GM19240 (cell line): ENCODE data around the gene ERO1B.
"Not testable (repeated sequence)": the region's sequence is repeated elsewhere in the genome, so short reads cannot be mapped to it uniquely, and the experiment has no call there.

Source experiments
- DNase-seq: peaks from one replicate; pipeline ENCODE4 v3.0.0; 2011; ENCODE audit warnings: low spot score; ENCODE audit not compliant: insufficient read length

Gene ERO1B

GRCh38 chr1:236281654-236282424, at the start of gene ERO1B:
Gene ERO1B (minus strand): TSS chr1:236281958. CDS start chr1:236281783, 175 bp downstream.
- DNase-seq: peak; percentile 58

GRCh38 chr1:236331412-236331811, 49.7 kb upstream of the ERO1B start:
- DNase-seq: not testable (repeated sequence)

DNA sequence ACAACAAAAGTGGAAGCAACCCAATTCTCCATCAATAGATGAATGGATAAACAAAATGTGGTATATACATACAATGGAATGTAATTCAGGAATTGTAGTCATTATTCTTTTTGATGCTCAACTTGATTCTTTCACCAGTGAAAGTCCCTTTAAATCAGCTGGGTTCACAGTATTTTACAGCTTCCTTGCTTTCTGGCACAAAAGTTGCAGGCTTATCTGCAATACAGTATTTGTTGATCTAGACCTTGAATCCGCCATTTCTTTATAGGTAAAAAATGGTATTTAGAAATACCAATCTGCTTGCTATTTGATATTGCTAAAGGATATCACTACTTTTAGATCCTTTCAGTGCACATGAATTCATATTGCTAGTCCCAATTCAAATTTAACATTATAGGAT, 44.7 kb upstream of the ERO1B start:
- DNase-seq: no peak

DNA sequence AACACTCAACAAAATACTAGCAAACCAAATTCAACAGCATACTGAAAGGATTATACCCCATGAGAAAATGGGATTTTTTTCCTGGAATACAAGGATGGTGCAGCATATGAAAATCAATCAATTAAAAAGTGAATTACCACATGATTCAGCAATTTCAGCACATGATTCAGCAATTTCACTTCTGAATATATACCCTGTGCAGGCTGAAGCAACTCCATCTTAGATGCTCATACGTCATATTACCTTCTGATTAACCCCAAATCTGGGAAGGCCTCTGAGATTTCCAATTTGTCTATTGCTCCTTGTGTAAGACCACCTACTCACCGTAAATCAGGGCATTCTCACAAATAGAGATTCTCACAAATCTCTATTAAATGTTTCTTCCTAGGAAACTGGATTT, 43.8 kb upstream of the ERO1B start:
- no peak for DNase-seq

GRCh38 chr1:236323819-236324411, 42.2 kb upstream of the ERO1B start:
- no peak for DNase-seq

DNA sequence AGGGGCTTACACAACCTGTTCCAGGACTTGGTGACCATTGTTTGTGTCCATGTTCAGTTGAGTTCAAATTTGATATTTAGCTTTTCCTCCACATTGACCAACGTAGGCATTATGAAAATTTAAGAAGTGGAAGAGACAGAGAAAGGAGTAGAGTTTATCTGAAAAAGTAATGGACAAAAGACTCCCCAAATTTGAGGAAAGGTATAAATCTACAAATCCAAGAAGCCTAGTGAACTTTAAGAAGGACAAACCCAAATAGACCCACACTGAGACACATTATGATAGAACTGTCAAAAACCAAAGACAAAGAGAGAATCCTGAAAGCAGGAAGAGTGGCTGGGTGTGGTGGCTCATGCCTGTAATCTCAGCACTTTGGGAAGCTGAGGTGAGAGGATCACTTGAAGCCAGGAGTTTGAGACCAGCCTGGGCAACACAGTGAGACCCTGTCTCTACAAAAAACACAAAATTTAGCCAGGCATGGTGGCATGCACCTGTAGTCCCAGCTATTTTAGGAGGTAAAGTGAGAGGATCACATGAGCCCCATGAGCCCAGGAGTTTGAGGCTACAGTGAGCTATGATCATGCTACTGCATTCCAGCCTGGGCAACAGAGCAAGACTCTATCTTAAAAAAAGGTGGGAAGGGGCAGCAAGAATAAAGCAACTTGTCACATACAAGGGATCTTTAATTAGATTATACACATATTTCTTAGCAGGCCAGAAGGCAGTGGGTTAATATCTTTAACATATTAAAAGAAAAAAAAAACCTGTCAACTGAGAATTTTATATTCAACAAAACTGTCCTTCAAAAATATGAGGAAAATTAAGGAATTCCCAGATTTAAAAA, 41.0 kb upstream of the ERO1B start:
- no peak for DNase-seq

DNA sequence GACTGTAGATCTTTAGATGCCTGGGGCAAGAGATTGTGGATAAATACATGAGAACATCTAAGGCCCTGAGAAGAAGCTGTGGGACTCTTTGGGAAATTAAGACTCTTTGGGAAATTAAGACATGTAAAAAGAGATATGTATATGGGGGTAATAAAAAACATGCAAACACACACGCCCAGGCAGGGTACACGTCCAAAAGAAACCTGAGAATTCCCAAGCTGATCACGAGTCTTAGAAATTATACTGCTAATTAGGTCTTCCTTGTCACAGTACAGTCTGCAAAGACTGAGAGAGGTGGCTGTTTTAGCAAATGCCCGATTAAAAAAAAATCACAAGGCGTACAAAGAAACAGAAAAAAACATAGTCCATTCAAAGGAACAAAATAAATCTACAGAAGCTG, 39.3 kb upstream of the ERO1B start:
- DNase-seq: no peak

- DNase-seq: no peak
Observed at GRCh38 chr1:236320671-236321070, 38.9 kb upstream of the ERO1B start.

DNA sequence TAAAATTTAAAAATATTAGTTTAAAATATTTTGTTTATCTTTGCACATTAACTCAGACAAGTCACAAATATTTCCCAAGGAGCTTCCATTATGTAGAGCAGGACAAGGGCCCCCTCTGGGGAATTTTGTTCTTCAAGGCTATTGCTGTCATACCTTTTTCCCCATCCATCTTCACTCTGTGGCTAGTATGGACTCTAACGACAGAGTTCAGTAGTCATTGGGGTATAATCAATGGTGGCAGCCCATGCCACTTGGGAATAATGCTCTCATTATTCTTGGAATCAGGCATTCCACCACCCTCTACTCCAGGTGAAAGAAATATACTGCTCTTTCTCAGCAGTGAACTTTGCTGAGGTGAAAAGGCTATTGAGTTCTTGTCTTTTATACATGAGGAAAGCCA, 38.5 kb upstream of the ERO1B start:
- DNase-seq: no peak

DNA sequence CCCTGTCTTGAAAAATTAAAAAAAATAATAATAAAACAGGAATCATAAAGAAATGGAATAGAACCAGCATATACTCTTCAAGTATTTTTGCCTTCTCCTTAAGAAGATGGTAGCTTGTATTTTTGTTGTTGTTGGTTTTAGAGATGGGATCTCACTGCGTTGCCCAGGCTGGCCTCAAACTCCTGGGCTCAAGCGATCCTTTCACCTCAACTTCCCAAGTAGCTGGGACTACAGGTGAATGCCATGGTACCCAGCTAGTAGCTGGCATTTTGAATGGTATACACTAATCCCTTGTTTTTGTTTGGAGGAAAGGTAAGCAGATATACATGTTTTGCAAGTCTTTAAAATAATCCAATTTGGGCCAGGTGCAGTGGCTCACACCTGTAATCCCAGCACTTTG, 34.7 kb upstream of the ERO1B start:
- no peak for DNase-seq

- no peak for DNase-seq
Observed at GRCh38 chr1:236315518-236315917, 33.8 kb upstream of the ERO1B start.

GRCh38 chr1:236315092-236315491, 33.3 kb upstream of the ERO1B start:
- DNase-seq: no peak

DNA sequence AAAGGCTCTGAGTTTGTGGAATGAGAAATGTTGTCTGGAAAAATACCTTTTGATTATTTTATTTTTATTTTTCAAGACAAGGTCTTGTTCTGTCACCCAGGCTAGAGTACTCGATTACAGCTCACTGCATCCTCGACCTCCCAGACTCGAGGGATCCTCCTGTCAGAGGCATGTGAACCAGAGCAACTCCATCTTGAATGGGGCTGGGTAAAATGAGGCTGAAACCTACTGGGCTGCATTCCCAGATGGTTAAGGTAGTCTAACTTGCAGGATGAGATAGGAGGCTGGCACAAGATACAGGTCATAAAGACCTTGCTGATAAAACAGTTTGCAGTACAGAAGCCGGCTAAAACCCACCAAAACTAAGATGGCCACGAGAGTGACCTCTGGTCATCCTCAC, 32.3 kb upstream of the ERO1B start:
- DNase-seq: not testable (repeated sequence)

DNA sequence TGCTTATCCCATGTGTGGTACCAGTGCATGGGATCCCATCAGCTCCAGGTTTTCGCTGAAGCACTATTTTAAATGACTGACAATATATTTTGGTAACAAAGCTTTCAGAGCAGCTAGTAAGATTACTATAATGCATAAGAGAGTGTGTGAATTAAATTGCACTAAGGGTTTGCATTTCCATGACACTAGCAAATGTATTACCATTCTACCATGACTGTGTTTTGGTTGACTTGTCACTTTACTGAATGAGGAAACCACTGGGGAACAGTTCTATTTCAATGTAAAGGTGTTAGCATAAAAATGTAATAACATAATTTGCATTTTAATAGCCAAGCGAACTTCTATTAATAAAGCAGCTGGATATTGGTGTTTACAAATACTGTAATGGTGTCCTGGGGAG, 31.7 kb upstream of the ERO1B start:
- no peak for DNase-seq

- DNase-seq: no peak
Observed at GRCh38 chr1:236311040-236311439, 29.3 kb upstream of the ERO1B start.

GRCh38 chr1:236308827-236309226, 27.1 kb upstream of the ERO1B start:
- no peak for DNase-seq

DNA sequence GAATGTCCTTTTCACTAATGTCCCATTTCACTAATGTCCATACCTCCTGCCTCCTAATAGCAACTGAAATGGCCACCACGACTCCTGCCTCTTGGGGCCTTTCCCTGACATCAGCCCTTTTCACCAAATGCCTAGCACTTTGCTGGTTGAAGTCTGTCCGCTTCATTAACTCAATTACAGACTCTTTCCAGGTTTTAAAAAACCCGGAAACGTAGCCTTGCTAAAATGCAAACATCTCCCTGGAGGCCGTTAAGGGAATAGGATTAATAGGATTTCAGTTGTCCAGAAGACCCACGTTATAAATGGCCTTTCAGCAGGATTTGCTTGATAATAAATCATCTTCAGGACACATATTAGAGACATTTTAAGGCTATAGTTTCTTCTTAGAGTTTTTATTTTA, 25.7 kb upstream of the ERO1B start:
- DNase-seq: no peak

GRCh38 chr1:236304682-236305081, 22.9 kb upstream of the ERO1B start:
- DNase-seq: no peak

DNA sequence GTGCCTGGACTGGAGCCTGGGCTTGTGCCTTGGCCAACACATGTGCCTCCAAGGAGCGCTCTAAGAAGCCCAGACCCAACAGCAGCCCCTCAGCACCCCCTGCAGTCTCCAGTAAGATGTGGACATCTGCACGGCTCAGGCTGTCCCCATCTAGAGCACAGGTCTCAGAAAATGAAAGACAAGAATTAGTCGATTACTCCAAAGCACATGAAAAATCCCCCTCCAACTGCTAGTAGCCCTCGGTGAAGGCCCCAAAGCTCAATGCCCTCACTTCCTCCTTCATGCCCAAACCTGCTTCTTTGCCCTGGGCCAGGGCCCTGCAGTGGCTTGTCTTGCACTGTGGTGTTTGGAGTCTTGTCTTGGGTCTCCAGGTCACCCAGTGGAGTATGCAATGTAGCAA, 21.9 kb upstream of the ERO1B start:
- no peak for DNase-seq

GRCh38 chr1:236302941-236303340, 21.2 kb upstream of the ERO1B start:
- no peak for DNase-seq

- no peak for DNase-seq
Observed at GRCh38 chr1:236301958-236302335, 20.2 kb upstream of the ERO1B start.
